Vagina (tissue), 2 donors: ENCODE measurements around the gene DLG5. TPM values are rescaled to one million over a fixed set of nuclear protein-coding genes. Genes with fewer than 3 reads are reported as not detected.

ENCODE experiments used
- DNase-seq, 2 donors: peaks; one replicate each; pipeline ENCODE4 v3.0.0-alpha.2; 2017; ENCODE audit errors: extremely low spot score in 2 of 2
- H3K27ac ChIP-seq: fragments of 200-600 bp; sonication (generic); one replicate; pipeline ENCODE4 v1.5.1; 2019
- H3K27me3 ChIP-seq: fragments of 200-600 bp; sonication (generic); one replicate; pipeline ENCODE4 v1.5.1; 2019
- H3K36me3 ChIP-seq, 2 donors: fragments of 200-600 bp; sonication (generic); one replicate each; pipeline ENCODE4 v1.5.1; 2017 to 2019
- H3K4me1 ChIP-seq: fragments of 200-600 bp; sonication (generic); one replicate; pipeline ENCODE4 v1.5.1; 2019
- H3K4me3 ChIP-seq, 2 donors: fragments of 200-600 bp; sonication (generic); 1 replicate in 1 of 2; 2 replicates in 1 of 2; pipeline ENCODE4 v1.5.1; 2016 to 2019
- H3K9me3 ChIP-seq: fragments of 200-600 bp; sonication (generic); one replicate; pipeline ENCODE4 v1.5.1; 2019
- CTCF ChIP-seq, 3 experiments: fragments of 450-650 bp in 2 of 3; fragments of 200-600 bp in 1 of 3; sonication (generic) in 1 of 3; IDR thresholded peaks; one replicate each; pipeline ENCODE4 v1.5.1; 2017 to 2019; ENCODE audit warnings: antibody characterized with exemption in 3 of 3, mild to moderate bottlenecking in 2 of 3, moderate library complexity in 2 of 3
- POLR2A ChIP-seq, 2 donors: fragments of 450-650 bp; IDR thresholded peaks; one replicate each; pipeline ENCODE4 v1.6.1; 2017; ENCODE audit warnings: antibody characterized with exemption in 2 of 2, mild to moderate bottlenecking in 2 of 2, moderate library complexity in 2 of 2
- POLR2AphosphoS5 ChIP-seq, 2 donors: sonication (generic); formaldehyde crosslinking; IDR thresholded peaks; one replicate each; pipeline ENCODE4 v1.9.0; 2017; ENCODE audit warnings: antibody characterized with exemption in 2 of 2, mild to moderate bottlenecking in 2 of 2, low read depth in 1 of 2; ENCODE audit not compliant: insufficient read depth in 1 of 2
- intact Hi-C: fragments of 100-400 bp; cut with DNase I; formaldehyde crosslinking; loops from one replicate; pipeline ENCODE4 v1.15.1; 2023
- total RNA-seq: library from RNA; depleted of rRNA; stranded (reverse); fragments of >200 nt; gene quantifications from one replicate; pipeline ENCODE4 v1.2.3, GENCODE V29; 2016

Gene DLG5
- total RNA-seq, 1 donor from 2014 or later = 57.5 TPM

GRCh38 chr10:77877441-77878344, 48.9 kb downstream of the DLG5 start:
- peaks cover 54% of the 10 kb centered on the region for H3K4me1 ChIP-seq
- no peaks in the 10 kb centered on the region for H3K36me3 ChIP-seq
- no peak for TF ChIP-seq POLR2A (IDR thresholded peaks at IDR 0.05)
- TF ChIP-seq POLR2AphosphoS5 (IDR thresholded peaks at IDR 0.05; ENCODE audit: insufficient read depth in 1 of 2, low read depth in 1 of 2) = peak; percentile 65 to 67
- no peak for TF ChIP-seq CTCF (IDR thresholded peaks at IDR 0.05)
- no peaks in the 10 kb centered on the region for H3K27me3 ChIP-seq
- intact Hi-C loops = no loop called here
- no peaks in the 10 kb centered on the region for H3K9me3 ChIP-seq
- peak overlapping the region in 1 of 2 donors; percentile 14 for H3K4me3 ChIP-seq
- DNase-seq = no peak
- H3K27ac ChIP-seq = peak overlapping the region; percentile 55

GRCh38 chr10:77875730-77876129, 50.8 kb downstream of the DLG5 start:
- TF ChIP-seq POLR2A (IDR thresholded peaks at IDR 0.05) = no peak
- no peak for TF ChIP-seq CTCF (IDR thresholded peaks at IDR 0.05)
- no peak for TF ChIP-seq POLR2AphosphoS5 (IDR thresholded peaks at IDR 0.05; ENCODE audit: insufficient read depth in 1 of 2, low read depth in 1 of 2)

DNA sequence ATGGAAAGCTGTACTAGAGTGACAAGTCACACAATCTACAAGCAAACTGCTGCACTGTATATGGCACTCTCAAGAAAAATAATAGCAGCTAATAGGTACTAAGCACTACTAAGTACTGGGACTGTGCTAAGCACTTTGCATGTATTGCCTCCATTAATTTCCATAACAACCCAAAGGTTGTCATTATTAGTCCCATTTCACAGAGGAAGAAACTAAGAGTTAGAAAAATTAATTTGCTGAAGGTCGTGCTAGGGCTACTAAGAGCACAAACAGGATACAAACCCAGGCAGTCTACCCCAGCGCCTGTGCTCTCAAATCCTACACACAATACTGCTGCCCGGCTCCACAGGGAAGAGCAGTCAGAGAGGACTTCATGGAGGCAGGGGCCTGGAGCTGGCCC, 51.7 kb downstream of the DLG5 start:
- TF ChIP-seq POLR2AphosphoS5 (IDR thresholded peaks at IDR 0.05; ENCODE audit: insufficient read depth in 1 of 2, low read depth in 1 of 2) (no peak), POLR2A (IDR thresholded peaks at IDR 0.05) (no peak), CTCF (IDR thresholded peaks at IDR 0.05) (no peak)
- peaks cover 76% of the 10 kb centered on the region for H3K4me1 ChIP-seq
- peak overlapping the region; percentile 80 for H3K27ac ChIP-seq
- no peak for DNase-seq
- H3K27me3 ChIP-seq = no peaks in the 10 kb centered on the region
- H3K36me3 ChIP-seq = no peaks in the 10 kb centered on the region
- no peak overlapping the region for H3K4me3 ChIP-seq
- H3K9me3 ChIP-seq = no peaks in the 10 kb centered on the region
- intact Hi-C loops = no loop called here

More at GRCh38 chr10:77875730-77876129, 50.8 kb downstream of the DLG5 start:
- intact Hi-C loops = no loop called here
- Histone ChIP-seq H3K9me3 (no peaks in the 10 kb centered on the region), H3K27ac (peak overlapping the region; percentile 80), H3K27me3 (no peaks in the 10 kb centered on the region), H3K36me3 (no peaks in the 10 kb centered on the region), H3K4me3 (no peak overlapping the region), H3K4me1 (peaks cover 74% of the 10 kb centered on the region)
- DNase-seq = no peak

DNA sequence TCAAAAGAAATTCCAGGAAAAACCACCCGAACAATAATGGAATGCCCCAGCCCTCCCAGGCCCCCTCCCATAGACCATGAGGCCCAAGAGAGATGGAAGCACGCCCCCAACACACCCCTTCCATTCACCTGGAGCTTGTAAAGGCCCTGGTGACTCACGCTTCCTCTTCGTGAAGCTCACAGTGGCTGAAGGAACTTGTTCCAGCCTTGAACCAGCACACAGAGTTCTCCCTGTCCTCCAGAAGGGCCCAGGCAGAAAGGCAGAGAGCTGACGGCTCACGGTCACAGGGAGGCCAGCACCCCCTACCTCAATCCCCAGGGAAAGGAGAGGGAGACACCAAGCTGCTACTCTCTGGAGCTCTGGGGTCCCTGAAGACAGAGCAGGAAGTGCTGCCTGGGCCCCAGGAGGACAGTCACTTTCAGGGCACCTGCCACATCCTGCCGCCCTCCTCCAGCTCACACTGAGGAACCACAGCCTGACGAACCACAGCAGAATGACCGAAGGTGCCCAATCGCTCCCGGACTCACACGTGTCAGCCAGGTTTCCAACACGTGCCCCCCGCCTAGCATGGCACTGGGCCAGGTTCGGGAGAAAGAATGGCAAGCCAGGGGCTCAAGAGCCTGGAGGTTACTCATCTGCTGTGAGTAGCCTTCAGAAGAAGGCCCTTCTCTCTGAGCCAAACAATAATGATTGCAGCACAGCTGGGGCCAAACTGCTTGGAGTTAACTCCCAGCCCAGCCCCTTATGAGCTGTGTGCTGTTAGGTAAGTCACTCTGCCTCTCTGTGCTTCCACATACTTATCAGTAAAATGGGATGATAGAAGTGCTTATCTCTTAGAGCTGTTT, 52.8 kb downstream of the DLG5 start:
- TF ChIP-seq CTCF (IDR thresholded peaks at IDR 0.05) = no peak
- TF ChIP-seq POLR2AphosphoS5 (IDR thresholded peaks at IDR 0.05; ENCODE audit: insufficient read depth in 1 of 2, low read depth in 1 of 2) = peak in 1 of 2 donors; percentile 79
- H3K4me1 ChIP-seq = peaks cover 77% of the 10 kb centered on the region
- H3K27me3 ChIP-seq = no peaks in the 10 kb centered on the region
- no peaks in the 10 kb centered on the region for H3K36me3 ChIP-seq
- intact Hi-C loops = no loop called here
- peak overlapping the region; percentile 80 for H3K27ac ChIP-seq
- peak overlapping the region; percentile 13 to 21 for H3K4me3 ChIP-seq
- DNase-seq = no peak
- no peaks in the 10 kb centered on the region for H3K9me3 ChIP-seq
